Ascending aorta (tissue), 2 donors: Measurements from ENCODE around the gene USP12. TPM values are rescaled to one million over a fixed set of nuclear protein-coding genes. Genes with fewer than 3 reads are reported as not detected.

Source experiments
- DNase-seq, 2 donors: peaks; one replicate each; pipeline ENCODE4 v3.0.0-alpha.2; 2019; ENCODE audit warnings: low spot score in 2 of 2
- H3K27ac ChIP-seq, 2 donors: fragments of 200-600 bp; sonication (generic); one replicate each; pipeline ENCODE4 v1.5.1; 2016 to 2017; ENCODE audit warnings: mild to moderate bottlenecking in 1 of 2
- H3K27me3 ChIP-seq: fragments of 200-600 bp; sonication (generic); one replicate; pipeline ENCODE4 v1.5.1; 2017
- H3K36me3 ChIP-seq, 2 donors: fragments of 200-600 bp; sonication (generic); one replicate each; pipeline ENCODE4 v1.5.1; 2016
- H3K4me1 ChIP-seq, 2 donors: fragments of 200-600 bp; sonication (generic); one replicate each; pipeline ENCODE4 v1.5.1; 2016 to 2017; ENCODE audit warnings: mild to moderate bottlenecking in 1 of 2
- H3K4me3 ChIP-seq, 2 donors: fragments of 200-600 bp; sonication (generic); one replicate each; pipeline ENCODE4 v1.5.1; 2016 to 2017; ENCODE audit warnings: mild to moderate bottlenecking in 1 of 2
- H3K9me3 ChIP-seq, 2 donors: fragments of 200-600 bp; sonication (generic); one replicate each; pipeline ENCODE4 v1.5.1; 2016
- CTCF ChIP-seq, 3 experiments: fragments of 200-600 bp in 2 of 3; fragments of 450-650 bp in 1 of 3; sonication (generic) in 2 of 3; IDR thresholded peaks; one replicate each; pipeline ENCODE4 v1.5.1; 2016 to 2019; ENCODE audit warnings: antibody characterized with exemption in 3 of 3, mild to moderate bottlenecking in 1 of 3, moderate library complexity in 1 of 3
- intact Hi-C: fragments of 100-400 bp; cut with DNase I; formaldehyde crosslinking; loops from one replicate; pipeline ENCODE4 v1.15.1; 2023
- total RNA-seq: library from RNA; depleted of rRNA; stranded (reverse); fragments of >200 nt; gene quantifications from one replicate; pipeline ENCODE4 v1.1.0, GENCODE V29; 2016

The USP12 gene
- total RNA-seq, 1 donor from 2014 or later = 8.7 TPM

- no peaks in the 10 kb centered on the region for H3K9me3 ChIP-seq
- DNase-seq = no peak
- intact Hi-C loops = no loop called here
- no peak overlapping the region for H3K4me3 ChIP-seq
- no peak overlapping the region for H3K27ac ChIP-seq
- no peaks in the 10 kb centered on the region for H3K4me1 ChIP-seq
- TF ChIP-seq CTCF (IDR thresholded peaks at IDR 0.05) = no peak
- H3K36me3 ChIP-seq = no peaks in the 10 kb centered on the region
- no peaks in the 10 kb centered on the region for H3K27me3 ChIP-seq
Observed at GRCh38 chr13:27023385-27024073, 148.1 kb downstream of the USP12 start.

GRCh38 chr13:27022571-27023311, 148.9 kb downstream of the USP12 start:
- Histone ChIP-seq H3K4me3 (no peak overlapping the region), H3K36me3 (no peaks in the 10 kb centered on the region), H3K9me3 (no peaks in the 10 kb centered on the region), H3K27ac (no peak overlapping the region), H3K4me1 (no peaks in the 10 kb centered on the region), H3K27me3 (no peaks in the 10 kb centered on the region)
- intact Hi-C loops = no loop called here
- TF ChIP-seq CTCF (IDR thresholded peaks at IDR 0.05) = no peak
- no peak for DNase-seq

GRCh38 chr13:27020415-27020814, 151.2 kb downstream of the USP12 start:
- no peak for TF ChIP-seq CTCF (IDR thresholded peaks at IDR 0.05)
- intact Hi-C loops = no loop called here
- H3K27me3 ChIP-seq = no peaks in the 10 kb centered on the region
- H3K4me1 ChIP-seq = no peaks in the 10 kb centered on the region
- DNase-seq = peak in 1 of 2 donors; percentile 34
- H3K36me3 ChIP-seq = no peaks in the 10 kb centered on the region
- H3K27ac ChIP-seq = no peak overlapping the region
- no peaks in the 10 kb centered on the region for H3K9me3 ChIP-seq
- H3K4me3 ChIP-seq = no peak overlapping the region

- no peaks in the 10 kb centered on the region for H3K4me1 ChIP-seq
Observed at GRCh38 chr13:27018882-27019281, 152.7 kb downstream of the USP12 start.

GRCh38 chr13:27018344-27018861, 153.2 kb downstream of the USP12 start:
- Histone ChIP-seq H3K27me3 (no peaks in the 10 kb centered on the region), H3K4me1 (no peaks in the 10 kb centered on the region), H3K27ac (no peak overlapping the region), H3K36me3 (no peaks in the 10 kb centered on the region), H3K9me3 (no peaks in the 10 kb centered on the region), H3K4me3 (no peak overlapping the region)
- intact Hi-C loops = no loop called here
- no peak for TF ChIP-seq CTCF (IDR thresholded peaks at IDR 0.05)
- peak in 1 of 2 donors; percentile 8 for DNase-seq

More at GRCh38 chr13:27018882-27019281, 152.7 kb downstream of the USP12 start:
- no peak for TF ChIP-seq CTCF (IDR thresholded peaks at IDR 0.05)
- no peak overlapping the region for H3K4me3 ChIP-seq
- no peak for DNase-seq
- no peaks in the 10 kb centered on the region for H3K27me3 ChIP-seq
- intact Hi-C loops = no loop called here
- H3K36me3 ChIP-seq = no peaks in the 10 kb centered on the region
- H3K27ac ChIP-seq = no peak overlapping the region
- no peaks in the 10 kb centered on the region for H3K9me3 ChIP-seq
